ENCODE measurements around the gene WDR19.

The WDR19 gene

GRCh38 chr4:39201963-39202362 lies 19.6 kb downstream of the WDR19 start:
- DNase-seq (ENCODE audit: insufficient read length, low spot score) (no peak), FAIRE-seq (no peak)
- TF ChIP-seq POLR2A (IDR thresholded peaks at IDR 0.05; ENCODE audit: low read depth, low read length): no peak

- FAIRE-seq: no peak
- TF ChIP-seq POLR2A (IDR thresholded peaks at IDR 0.05; ENCODE audit: low read depth, low read length): no peak
- no peak for DNase-seq (ENCODE audit: insufficient read length, low spot score)
Measured at GRCh38 chr4:39204543-39204942, 22.2 kb downstream of the WDR19 start.

GRCh38 chr4:39205000-39205399 lies 22.7 kb downstream of the WDR19 start:
- no peak for DNase-seq (ENCODE audit: insufficient read length, low spot score)
- FAIRE-seq: no peak
- no peak for TF ChIP-seq POLR2A (IDR thresholded peaks at IDR 0.05; ENCODE audit: low read depth, low read length)

GRCh38 chr4:39205476-39205875 lies 23.1 kb downstream of the WDR19 start:
- FAIRE-seq: no peak
- no peak for DNase-seq (ENCODE audit: insufficient read length, low spot score)
- TF ChIP-seq POLR2A (IDR thresholded peaks at IDR 0.05; ENCODE audit: low read depth, low read length): no peak

GRCh38 chr4:39227906-39228305 lies 45.6 kb downstream of the WDR19 start:
- no peak for FAIRE-seq
- DNase-seq (ENCODE audit: insufficient read length, low spot score): no peak
- no peak for TF ChIP-seq POLR2A (IDR thresholded peaks at IDR 0.05; ENCODE audit: low read depth, low read length)

GRCh38 chr4:39228377-39228776 lies 46.0 kb downstream of the WDR19 start:
- FAIRE-seq: no peak
- DNase-seq (ENCODE audit: insufficient read length, low spot score): no peak
- TF ChIP-seq POLR2A (IDR thresholded peaks at IDR 0.05; ENCODE audit: low read depth, low read length): no peak

GRCh38 chr4:39230462-39230861 lies 48.1 kb downstream of the WDR19 start:
- DNase-seq (ENCODE audit: insufficient read length, low spot score) (no peak), FAIRE-seq (no peak)
- no peak for TF ChIP-seq POLR2A (IDR thresholded peaks at IDR 0.05; ENCODE audit: low read depth, low read length)

GRCh38 chr4:39231660-39232059 lies 49.3 kb downstream of the WDR19 start:
- TF ChIP-seq POLR2A (IDR thresholded peaks at IDR 0.05; ENCODE audit: low read depth, low read length): no peak
- FAIRE-seq (no peak), DNase-seq (ENCODE audit: insufficient read length, low spot score) (no peak)

GRCh38 chr4:39232100-39232499 lies 49.8 kb downstream of the WDR19 start:
- FAIRE-seq: no peak
- no peak for DNase-seq (ENCODE audit: insufficient read length, low spot score)
- TF ChIP-seq POLR2A (IDR thresholded peaks at IDR 0.05; ENCODE audit: low read depth, low read length): no peak

- FAIRE-seq (no peak), DNase-seq (ENCODE audit: insufficient read length, low spot score) (no peak)
- TF ChIP-seq POLR2A (IDR thresholded peaks at IDR 0.05; ENCODE audit: low read depth, low read length): no peak
Measured at GRCh38 chr4:39233114-39233513, 50.8 kb downstream of the WDR19 start.

- FAIRE-seq (no peak), DNase-seq (ENCODE audit: insufficient read length, low spot score) (no peak)
- TF ChIP-seq POLR2A (IDR thresholded peaks at IDR 0.05; ENCODE audit: low read depth, low read length): no peak
Measured at GRCh38 chr4:39233783-39234182, 51.5 kb downstream of the WDR19 start.

GRCh38 chr4:39235021-39235420 lies 52.7 kb downstream of the WDR19 start:
- TF ChIP-seq POLR2A (IDR thresholded peaks at IDR 0.05; ENCODE audit: low read depth, low read length): no peak
- FAIRE-seq (no peak), DNase-seq (ENCODE audit: insufficient read length, low spot score) (no peak)

GRCh38 chr4:39235696-39236095 lies 53.4 kb downstream of the WDR19 start:
- no peak for TF ChIP-seq POLR2A (IDR thresholded peaks at IDR 0.05; ENCODE audit: low read depth, low read length)
- FAIRE-seq (no peak), DNase-seq (ENCODE audit: insufficient read length, low spot score) (no peak)

- TF ChIP-seq POLR2A (IDR thresholded peaks at IDR 0.05; ENCODE audit: low read depth, low read length): no peak
- FAIRE-seq (no peak), DNase-seq (ENCODE audit: insufficient read length, low spot score) (no peak)
Measured at GRCh38 chr4:39237179-39237578, 54.9 kb downstream of the WDR19 start.

GRCh38 chr4:39243462-39243861 lies 61.1 kb downstream of the WDR19 start:
- no peak for TF ChIP-seq POLR2A (IDR thresholded peaks at IDR 0.05; ENCODE audit: low read depth, low read length)
- DNase-seq (ENCODE audit: insufficient read length, low spot score) (no peak), FAIRE-seq (no peak)

GRCh38 chr4:39255266-39255665 lies 72.9 kb downstream of the WDR19 start:
- DNase-seq (ENCODE audit: insufficient read length, low spot score): peak; percentile 35
- peak; percentile 70 for FAIRE-seq
- TF ChIP-seq POLR2A (IDR thresholded peaks at IDR 0.05; ENCODE audit: low read depth, low read length): no peak

Data from H54 (cell line).